ENCODE data around the gene SGSM1. TPM values are rescaled to one million over a fixed set of nuclear protein-coding genes. Genes with fewer than 3 reads are reported as not detected.

The SGSM1 gene
- total and polyA plus RNA-seq, 10 of the 15 experiments (the other 5 are each of a cell fraction or from before 2014, with no cell fraction given) = not detected

GRCh38 chr22:24964441-24964840, 158.4 kb downstream of the SGSM1 start:
- BruUV-seq (replicated peaks) = no TSS peak
- TF ChIP-seq ZSCAN29 (IDR thresholded peaks at IDR 0.05) (no peak), MTA3 (IDR thresholded peaks at IDR 0.05; ENCODE audit: borderline replicate concordance, low read length) (no peak), HDAC6 (IDR thresholded peaks at IDR 0.05; ENCODE audit: unreplicated experiment) (no peak), FOXK2 (IDR thresholded peaks at IDR 0.05) (no peak), CBFB (IDR thresholded peaks at IDR 0.05; ENCODE audit: low read depth) (no peak), NBN (IDR thresholded peaks at IDR 0.05) (no peak), NR2C1 (IDR thresholded peaks at IDR 0.05) (no peak), BCL11A (IDR thresholded peaks at IDR 0.05; ENCODE audit: low read depth, low read length) (no peak), CHD2 (IDR thresholded peaks at IDR 0.05; ENCODE audit: borderline replicate concordance, low read depth, low read length) (no peak), CREM (IDR thresholded peaks at IDR 0.05; ENCODE audit: low read depth) (no peak), LARP7 (IDR thresholded peaks at IDR 0.05) (no peak), POLR2AphosphoS5 (IDR thresholded peaks at IDR 0.05; ENCODE audit: low read length) (no peak), ELK1 (IDR thresholded peaks at IDR 0.05; ENCODE audit: low read depth, low read length) (no peak), RELA (IDR thresholded peaks at IDR 0.05; ENCODE audit: borderline replicate concordance, partially characterized antibody) (no peak), MEF2A (IDR thresholded peaks at IDR 0.05; ENCODE audit: insufficient read depth, low read depth, low read length) (no peak)
- Histone ChIP-seq H3K36me3 (ENCODE audit: control insufficient read depth in 2 of 2, insufficient read depth in 2 of 2, low read length in 1 of 2) (no peaks in the 10 kb centered on the region), H3K9me3 (replicated peaks; ENCODE audit: control insufficient read depth, insufficient read depth, low read length) (no peaks in the 10 kb centered on the region), H3K4me2 (ENCODE audit: control insufficient read depth, insufficient read depth) (no peak overlapping the region), H3K4me1 (ENCODE audit: control insufficient read depth, insufficient read depth, low read length) (no peaks in the 10 kb centered on the region), H3K9ac (ENCODE audit: control insufficient read depth, insufficient read depth, low read length) (no peak overlapping the region), H3K79me2 (ENCODE audit: control insufficient read depth, insufficient read depth, low read length) (no peaks in the 10 kb centered on the region), H3K27me3 (replicated peaks in 1 of 2; ENCODE audit: control insufficient read depth in 2 of 2, insufficient read depth in 2 of 2, low read length in 1 of 2) (no peaks in the 10 kb centered on the region; a peak in 1 of 4 replicates), H2AFZ (ENCODE audit: control insufficient read depth, low read depth, low read length) (no peak overlapping the region), H4K20me1 (ENCODE audit: control insufficient read depth, insufficient read depth) (no peaks in the 10 kb centered on the region), H3K4me3 (no peak overlapping the region), H3K27ac (ENCODE audit: control insufficient read depth, insufficient read depth) (no peak overlapping the region)
- DNase-seq (ENCODE audit: low read depth, low spot score) (no peak), FAIRE-seq (no peak), ATAC-seq (no peak)
- RAD21 ChIA-PET (ENCODE audit: unreplicated experiment) = no interaction called here
- in situ Hi-C loops (cut with MboI) (no loop called here), intact Hi-C loops (cut with micrococcal nuclease; ENCODE audit: unreplicated experiment) (no loop called here)
- 55% methylated on average over 3 of the region's 3 CpGs for WGBS (ENCODE audit: insufficient coverage, insufficient replicate concordance, low lambda C conversion rate, missing lambda C conversion rate)
- CTCF ChIA-PET = no interaction called here
- SMC1A ChIA-PET (ENCODE audit: uncharacterized antibody, unreplicated experiment) = no interaction called here
- POLR2A ChIA-PET = interaction anchor here (0.6 to 0.7 kb wide), 2 partner anchors 24 to 270 kb away, joined by 3 read pairs; no protein-coding TSS in a partner anchor

All from GM12878 (cell line).